Left lung (tissue), 10 donors: ENCODE results near the gene UBXN6. TPM values are rescaled to one million over a fixed set of nuclear protein-coding genes. Genes with fewer than 3 reads are reported as not detected.

ENCODE experiments used
- ATAC-seq: fragments of 200-7000 bp; cut with Tn5 transposase; one replicate; pipeline ENCODE4 v1.9.1; 2020; ENCODE audit warnings: moderate library complexity
- DNase-seq, 4 donors: peaks; one replicate each; pipeline ENCODE4 v3.0.0-alpha.2; 2013 to 2020
- H3K27ac ChIP-seq, 2 donors: fragments of 200-600 bp; sonication (generic) in 1 of 2; one replicate each; pipeline versions ENCODE4 v1.5.0 to v1.8.0; 2020 to 2021
- H3K27me3 ChIP-seq, 2 donors: fragments of 200-600 bp; sonication (generic) in 1 of 2; one replicate each; pipeline versions ENCODE4 v1.5.0 to v1.8.0; 2020 to 2021
- H3K36me3 ChIP-seq, 2 donors: fragments of 200-600 bp; sonication (generic) in 1 of 2; one replicate each; pipeline versions ENCODE4 v1.5.0 to v1.8.0; 2020 to 2021
- H3K4me1 ChIP-seq, 2 donors: fragments of 200-600 bp; one replicate each; pipeline ENCODE4 v1.8.0; 2021
- H3K4me3 ChIP-seq, 2 donors: fragments of 200-600 bp; sonication (generic) in 1 of 2; one replicate each; pipeline versions ENCODE4 v1.5.0 to v1.8.0; 2020 to 2021; ENCODE audit warnings: mild to moderate bottlenecking in 1 of 2
- H3K9me3 ChIP-seq, 2 donors: fragments of 200-600 bp; sonication (generic) in 1 of 2; one replicate each; pipeline versions ENCODE4 v1.5.0 to v1.8.0; 2020 to 2021
- intact Hi-C, 2 donors: fragments of 100-400 bp; cut with DNase I; formaldehyde crosslinking; loops; one replicate each; pipeline versions ENCODE4 v1.11.2 to v1.14.2; 2022
- polyA plus RNA-seq, 6 donors: library from polyadenylated mRNA; unstranded; fragments of 120-200 nt; gene quantifications; one replicate each; pipeline ENCODE4 v1.2.1, GENCODE V29; 2013; ENCODE audit not compliant: insufficient read length in 6 of 6
- total RNA-seq, 2 donors: library from RNA; stranded (reverse); fragmentation: NEBNext Ultra II Directional; extraction: Animal tissue kit (Norgen Biotek cat#: 25700); gene quantifications; one replicate each; pipeline ENCODE4 v1.2.1, GENCODE V29; 2021
- TF ChIP-seq, protein P1 (sequence below), 2 donors: fragments of 200-600 bp; sonication (generic) in 1 of 2; IDR thresholded peaks; one replicate each; pipeline versions ENCODE4 v1.5.0 to v1.8.0; 2021; ENCODE audit warnings: antibody characterized with exemption in 2 of 2
- donor health status: DM: no; HTN: yes; CAD: no.
- donor health status: DM: no; HTN: no; CAD: no.

UBXN6 gene
- total and polyA plus RNA-seq, 8 donors: 70.2 to 101 (median 87.5) TPM

DNA sequence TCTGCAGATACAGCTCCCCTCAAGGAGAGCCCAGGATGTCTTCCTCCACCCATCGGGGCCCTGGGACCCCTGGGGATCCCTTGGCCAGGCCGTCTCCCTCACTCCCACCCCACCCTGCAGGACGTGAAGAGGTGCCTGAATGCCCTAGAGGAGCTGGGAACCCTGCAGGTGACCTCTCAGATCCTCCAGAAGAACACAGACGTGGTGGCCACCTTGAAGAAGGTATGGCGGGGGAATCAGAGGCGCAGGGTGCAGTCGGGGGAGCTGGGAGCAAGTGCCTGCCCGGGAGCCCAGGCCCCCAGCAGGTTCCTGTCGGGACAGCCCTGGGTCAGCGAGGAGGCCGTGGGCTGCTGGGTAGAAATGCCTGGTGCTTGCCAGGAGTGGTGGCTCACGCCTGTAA lies 41.1 kb upstream of the UBXN6 start:
- DNase-seq (no peak), ATAC-seq (no peak)
- H3K9me3 ChIP-seq: no peaks in the 10 kb centered on the region
- H3K27ac ChIP-seq: no peak overlapping the region
- no peaks in the 10 kb centered on the region for H3K4me1 ChIP-seq
- intact Hi-C loops: no loop called here
- H3K4me3 ChIP-seq: no peak overlapping the region
- TF ChIP-seq, protein P1, sequence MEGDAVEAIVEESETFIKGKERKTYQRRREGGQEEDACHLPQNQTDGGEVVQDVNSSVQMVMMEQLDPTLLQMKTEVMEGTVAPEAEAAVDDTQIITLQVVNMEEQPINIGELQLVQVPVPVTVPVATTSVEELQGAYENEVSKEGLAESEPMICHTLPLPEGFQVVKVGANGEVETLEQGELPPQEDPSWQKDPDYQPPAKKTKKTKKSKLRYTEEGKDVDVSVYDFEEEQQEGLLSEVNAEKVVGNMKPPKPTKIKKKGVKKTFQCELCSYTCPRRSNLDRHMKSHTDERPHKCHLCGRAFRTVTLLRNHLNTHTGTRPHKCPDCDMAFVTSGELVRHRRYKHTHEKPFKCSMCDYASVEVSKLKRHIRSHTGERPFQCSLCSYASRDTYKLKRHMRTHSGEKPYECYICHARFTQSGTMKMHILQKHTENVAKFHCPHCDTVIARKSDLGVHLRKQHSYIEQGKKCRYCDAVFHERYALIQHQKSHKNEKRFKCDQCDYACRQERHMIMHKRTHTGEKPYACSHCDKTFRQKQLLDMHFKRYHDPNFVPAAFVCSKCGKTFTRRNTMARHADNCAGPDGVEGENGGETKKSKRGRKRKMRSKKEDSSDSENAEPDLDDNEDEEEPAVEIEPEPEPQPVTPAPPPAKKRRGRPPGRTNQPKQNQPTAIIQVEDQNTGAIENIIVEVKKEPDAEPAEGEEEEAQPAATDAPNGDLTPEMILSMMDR (IDR thresholded peaks at IDR 0.05): no peak
- H3K27me3 ChIP-seq: no peaks in the 10 kb centered on the region
- peaks cover 0 to 100% of the 10 kb centered on the region in 2 donors for H3K36me3 ChIP-seq

GRCh38 chr19:4497770-4498389 lies 40.3 kb upstream of the UBXN6 start:
- intact Hi-C loops: no loop called here
- TF ChIP-seq, protein P1 (IDR thresholded peaks at IDR 0.05): no peak
- no peaks in the 10 kb centered on the region for H3K27me3 ChIP-seq
- no peaks in the 10 kb centered on the region for H3K4me1 ChIP-seq
- no peak for ATAC-seq
- H3K9me3 ChIP-seq: no peaks in the 10 kb centered on the region
- H3K36me3 ChIP-seq: peaks cover 0 to 97% of the 10 kb centered on the region in 2 donors
- H3K27ac ChIP-seq: no peak overlapping the region
- no peak for DNase-seq
- no peak overlapping the region for H3K4me3 ChIP-seq

DNA sequence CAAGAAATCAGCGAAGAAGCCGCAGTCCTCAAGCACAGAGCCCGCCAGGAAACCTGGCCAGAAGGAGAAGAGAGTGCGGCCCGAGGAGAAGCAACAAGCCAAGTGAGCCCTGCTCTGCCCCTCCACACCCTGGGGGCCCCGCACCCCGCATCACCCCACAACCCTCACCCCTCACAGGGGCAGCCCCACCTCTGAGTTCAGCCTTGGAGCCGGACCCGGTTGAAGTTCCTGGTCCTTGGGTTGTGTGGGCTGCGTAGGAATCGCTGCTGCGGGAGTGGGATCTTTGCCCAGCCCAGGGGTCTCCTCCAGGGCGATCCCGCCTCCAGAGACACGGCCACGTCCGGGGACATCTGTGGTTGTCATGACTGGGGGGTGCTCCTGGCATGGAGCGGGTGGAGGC lies 38.7 kb upstream of the UBXN6 start:
- TF ChIP-seq, protein P1 (IDR thresholded peaks at IDR 0.05): no peak
- intact Hi-C loops: no loop called here
- no peaks in the 10 kb centered on the region for H3K27me3 ChIP-seq
- peaks cover 0 to 90% of the 10 kb centered on the region in 2 donors for H3K36me3 ChIP-seq
- no peaks in the 10 kb centered on the region for H3K4me1 ChIP-seq
- no peak overlapping the region for H3K4me3 ChIP-seq
- DNase-seq (no peak), ATAC-seq (no peak)
- H3K9me3 ChIP-seq: no peaks in the 10 kb centered on the region
- H3K27ac ChIP-seq: no peak overlapping the region

DNA sequence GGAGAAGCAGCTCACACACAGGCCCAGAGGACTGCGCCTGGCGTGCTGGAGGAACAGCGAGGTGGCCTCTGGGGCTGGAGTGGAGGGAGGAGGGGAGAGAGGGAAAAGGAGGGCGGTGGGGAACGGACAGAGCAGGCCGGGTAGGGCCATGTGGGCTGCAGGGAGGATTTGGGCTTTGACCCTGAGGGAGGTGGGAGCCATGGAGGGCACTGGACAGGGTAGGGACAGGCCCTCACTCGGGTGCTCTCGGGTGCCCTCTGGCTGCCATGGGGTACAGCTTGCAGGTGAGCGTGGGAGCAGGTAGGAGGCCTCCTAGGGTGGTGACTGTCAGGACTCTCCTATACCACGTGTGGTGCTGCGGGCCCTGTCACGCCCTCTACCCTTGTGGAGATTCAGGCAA lies 37.9 kb upstream of the UBXN6 start:
- DNase-seq (no peak), ATAC-seq (peak; percentile 13)
- Histone ChIP-seq H3K9me3 (no peaks in the 10 kb centered on the region), H3K36me3 (peaks cover 0 to 87% of the 10 kb centered on the region in 2 donors), H3K4me1 (no peaks in the 10 kb centered on the region), H3K27ac (no peak overlapping the region), H3K27me3 (no peaks in the 10 kb centered on the region), H3K4me3 (no peak overlapping the region)
- intact Hi-C loops: no loop called here
- TF ChIP-seq, protein P1 (IDR thresholded peaks at IDR 0.05): no peak

GRCh38 chr19:4494691-4495064 lies 37.1 kb upstream of the UBXN6 start:
- H3K4me1 ChIP-seq: no peaks in the 10 kb centered on the region
- ATAC-seq: no peak
- no peaks in the 10 kb centered on the region for H3K27me3 ChIP-seq
- H3K27ac ChIP-seq: no peak overlapping the region
- peaks cover 0 to 87% of the 10 kb centered on the region in 2 donors for H3K36me3 ChIP-seq
- no peaks in the 10 kb centered on the region for H3K9me3 ChIP-seq
- H3K4me3 ChIP-seq: no peak overlapping the region
- intact Hi-C loops: no loop called here
- DNase-seq: no peak
- TF ChIP-seq, protein P1 (IDR thresholded peaks at IDR 0.05): no peak
